ENCODE results near the gene CDK4.

DNA sequence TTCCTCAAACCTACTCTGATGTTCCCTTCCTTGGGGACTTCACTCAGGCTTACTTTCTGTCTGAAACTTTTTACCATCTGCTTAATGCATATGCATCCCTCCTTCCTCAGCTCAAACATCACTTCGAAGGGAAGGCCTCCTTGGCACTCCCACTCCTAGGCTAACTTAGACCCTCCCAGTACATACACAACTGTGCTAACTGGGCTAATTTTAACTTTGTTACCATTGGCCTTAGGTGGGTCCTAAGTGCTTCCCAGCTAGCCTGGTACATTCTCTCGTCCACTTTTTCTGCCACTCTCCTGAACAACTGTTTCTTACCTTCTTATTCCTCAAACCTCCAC is 24.1 kb upstream of the CDK4 start:
- TF ChIP-seq, protein P1, sequence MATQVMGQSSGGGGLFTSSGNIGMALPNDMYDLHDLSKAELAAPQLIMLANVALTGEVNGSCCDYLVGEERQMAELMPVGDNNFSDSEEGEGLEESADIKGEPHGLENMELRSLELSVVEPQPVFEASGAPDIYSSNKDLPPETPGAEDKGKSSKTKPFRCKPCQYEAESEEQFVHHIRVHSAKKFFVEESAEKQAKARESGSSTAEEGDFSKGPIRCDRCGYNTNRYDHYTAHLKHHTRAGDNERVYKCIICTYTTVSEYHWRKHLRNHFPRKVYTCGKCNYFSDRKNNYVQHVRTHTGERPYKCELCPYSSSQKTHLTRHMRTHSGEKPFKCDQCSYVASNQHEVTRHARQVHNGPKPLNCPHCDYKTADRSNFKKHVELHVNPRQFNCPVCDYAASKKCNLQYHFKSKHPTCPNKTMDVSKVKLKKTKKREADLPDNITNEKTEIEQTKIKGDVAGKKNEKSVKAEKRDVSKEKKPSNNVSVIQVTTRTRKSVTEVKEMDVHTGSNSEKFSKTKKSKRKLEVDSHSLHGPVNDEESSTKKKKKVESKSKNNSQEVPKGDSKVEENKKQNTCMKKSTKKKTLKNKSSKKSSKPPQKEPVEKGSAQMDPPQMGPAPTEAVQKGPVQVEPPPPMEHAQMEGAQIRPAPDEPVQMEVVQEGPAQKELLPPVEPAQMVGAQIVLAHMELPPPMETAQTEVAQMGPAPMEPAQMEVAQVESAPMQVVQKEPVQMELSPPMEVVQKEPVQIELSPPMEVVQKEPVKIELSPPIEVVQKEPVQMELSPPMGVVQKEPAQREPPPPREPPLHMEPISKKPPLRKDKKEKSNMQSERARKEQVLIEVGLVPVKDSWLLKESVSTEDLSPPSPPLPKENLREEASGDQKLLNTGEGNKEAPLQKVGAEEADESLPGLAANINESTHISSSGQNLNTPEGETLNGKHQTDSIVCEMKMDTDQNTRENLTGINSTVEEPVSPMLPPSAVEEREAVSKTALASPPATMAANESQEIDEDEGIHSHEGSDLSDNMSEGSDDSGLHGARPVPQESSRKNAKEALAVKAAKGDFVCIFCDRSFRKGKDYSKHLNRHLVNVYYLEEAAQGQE (IDR thresholded peaks at IDR 0.05; ENCODE audit: insufficient read depth in 1 of 2, low read depth in 2 of 2, low read length in 2 of 2) = no peak
- no peak for TF ChIP-seq POLR2AphosphoS5 (IDR thresholded peaks at IDR 0.05; ENCODE audit: low read depth, low read length)

Measured in PFSK-1 (cell line).